Activated CD8-positive, alpha-beta memory T cell treated with anti-CD3 and anti-CD28 coated beads, Interleukin-2, amount 50 U/mL, for 48 hours (primary cell): ENCODE measurements around the gene DLG4.
"Not testable (repeated sequence)": the region's sequence is repeated elsewhere in the genome, so short reads cannot be mapped to it uniquely, and the experiment has no call there.

ENCODE experiments used
- DNase-seq: peaks from one replicate; pipeline ENCODE4 v3.0.0-alpha.2; 2020

Gene DLG4

DNA sequence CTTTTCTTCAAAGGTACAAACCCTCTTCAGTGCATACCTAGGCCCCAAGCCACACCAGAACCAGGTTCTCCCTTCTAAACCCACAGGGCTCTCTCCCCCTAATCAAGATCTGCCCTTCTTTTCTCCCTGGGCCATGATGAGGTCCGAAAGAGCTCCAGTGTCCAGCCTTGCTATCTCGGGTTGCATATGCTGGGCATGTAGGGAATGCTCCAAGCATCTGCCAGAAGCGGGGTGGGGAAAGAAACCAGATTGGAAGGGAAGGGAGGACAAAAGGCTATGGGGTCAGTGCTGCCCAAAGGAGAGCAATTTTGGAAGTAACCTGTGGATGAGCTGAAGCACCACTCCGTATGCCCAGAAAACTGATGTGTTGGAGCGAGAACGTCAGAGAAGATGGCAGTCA, 29.6 kb upstream of the DLG4 start:
- DNase-seq: no peak

DNA sequence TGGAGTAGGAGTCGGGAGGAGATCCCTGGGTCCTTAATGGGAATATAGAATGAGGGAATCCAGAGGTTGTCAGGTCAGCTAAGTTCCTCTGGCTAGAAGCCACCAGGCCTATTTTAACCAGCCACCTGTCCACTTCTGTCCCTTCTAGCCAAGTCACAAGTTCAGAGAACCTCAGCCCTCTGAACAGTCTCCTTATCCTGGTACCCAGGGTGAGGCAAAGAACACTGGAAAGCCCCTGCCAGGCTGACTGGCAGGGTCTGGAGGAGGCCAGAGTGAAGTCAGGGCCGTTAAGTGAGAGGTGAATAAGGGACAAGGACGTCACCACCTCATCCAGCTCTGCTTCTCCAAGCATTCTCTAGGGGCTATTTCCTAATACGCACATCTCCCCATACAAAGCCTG, 29.2 kb upstream of the DLG4 start:
- DNase-seq: no peak

DNA sequence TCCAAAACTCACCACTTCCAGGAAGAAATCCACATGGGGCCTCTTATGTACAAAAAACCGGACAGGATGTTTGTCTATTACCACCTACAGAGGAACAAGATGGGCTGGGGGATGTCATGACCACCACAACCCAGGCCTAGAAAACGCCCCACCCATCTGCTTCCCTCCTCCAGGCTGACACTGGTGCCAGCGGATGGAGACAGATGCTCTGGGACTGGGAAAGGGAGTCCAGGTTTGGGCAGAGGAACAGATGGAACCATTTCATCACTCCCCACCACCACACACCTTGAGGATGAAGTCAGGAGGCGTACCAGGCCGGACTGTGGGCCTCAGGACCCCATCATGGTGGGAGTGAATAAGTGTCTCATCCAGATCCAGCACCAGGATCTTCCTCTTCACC, 27.1 kb upstream of the DLG4 start:
- DNase-seq: no peak

DNA sequence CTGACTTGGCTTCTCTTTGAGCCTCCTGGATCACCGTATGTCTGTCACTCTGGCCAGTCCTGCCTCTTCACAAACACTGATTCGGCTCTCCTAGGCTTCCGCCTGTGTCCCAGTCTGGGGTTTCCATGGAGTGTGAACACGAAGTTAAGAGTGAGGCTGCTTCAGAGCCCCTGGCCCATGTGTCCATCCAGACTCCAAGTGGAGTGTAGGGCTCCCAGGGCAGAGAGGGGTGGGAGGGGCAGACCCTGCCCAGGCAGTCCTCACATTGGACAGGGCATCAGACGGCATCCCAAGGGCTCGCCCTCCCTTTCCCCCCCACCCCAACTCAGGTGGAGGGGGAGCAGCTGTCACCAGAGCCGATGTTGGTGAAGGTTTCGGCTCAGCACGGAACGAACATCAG, 24.2 kb upstream of the DLG4 start:
- not testable (repeated sequence) for DNase-seq

DNA sequence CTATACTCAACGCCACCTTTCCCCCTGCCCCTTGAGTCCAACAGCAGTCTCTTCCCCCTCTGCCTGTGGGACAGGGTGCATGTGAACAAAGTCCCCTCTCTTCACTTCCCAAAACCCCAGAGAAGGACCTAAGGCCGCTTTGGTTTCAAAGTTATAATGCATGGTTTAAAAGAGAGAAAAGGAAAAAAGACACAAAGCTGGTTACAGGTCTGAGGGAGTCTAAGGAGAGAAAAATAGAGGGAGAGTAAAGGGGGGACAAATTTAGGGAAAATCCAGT, 23.8 kb upstream of the DLG4 start:
- DNase-seq: no peak

DNA sequence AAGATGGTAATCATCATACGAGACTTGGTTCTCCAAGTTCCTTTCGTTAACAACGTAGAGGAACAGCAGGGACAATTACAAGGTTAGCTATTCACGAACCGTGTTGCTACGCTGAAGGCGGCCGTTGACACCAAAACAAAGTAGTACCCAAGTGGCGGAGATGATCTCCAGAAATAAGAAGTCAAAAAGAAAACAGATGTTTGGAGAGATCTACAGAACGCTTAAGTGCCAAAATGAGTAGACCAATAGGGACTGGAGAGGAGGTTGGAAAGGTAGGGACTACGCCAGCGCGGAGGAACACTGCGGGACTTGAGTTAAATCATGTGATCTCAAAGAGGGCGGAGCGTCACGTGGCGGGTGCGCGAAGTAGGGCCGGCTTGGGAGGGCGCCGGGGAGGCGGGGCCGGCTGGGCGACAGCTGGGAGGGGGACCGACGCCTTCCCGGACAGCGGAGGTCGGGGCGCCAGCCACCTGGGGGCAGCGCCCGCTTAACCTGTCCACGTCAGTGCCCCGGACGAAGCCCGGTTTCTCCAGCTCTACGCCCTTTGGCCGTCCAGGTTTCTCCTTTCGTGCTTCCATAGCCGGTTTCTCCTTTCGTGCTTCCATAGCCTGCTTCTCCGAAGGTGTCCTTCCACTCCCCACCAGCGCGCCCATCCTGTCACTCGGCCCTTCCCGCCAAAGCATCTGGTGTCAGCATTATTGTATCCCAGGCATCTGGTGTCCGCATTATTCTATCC, 23.2 kb upstream of the DLG4 start:
- DNase-seq: peak; percentile 95

DNA sequence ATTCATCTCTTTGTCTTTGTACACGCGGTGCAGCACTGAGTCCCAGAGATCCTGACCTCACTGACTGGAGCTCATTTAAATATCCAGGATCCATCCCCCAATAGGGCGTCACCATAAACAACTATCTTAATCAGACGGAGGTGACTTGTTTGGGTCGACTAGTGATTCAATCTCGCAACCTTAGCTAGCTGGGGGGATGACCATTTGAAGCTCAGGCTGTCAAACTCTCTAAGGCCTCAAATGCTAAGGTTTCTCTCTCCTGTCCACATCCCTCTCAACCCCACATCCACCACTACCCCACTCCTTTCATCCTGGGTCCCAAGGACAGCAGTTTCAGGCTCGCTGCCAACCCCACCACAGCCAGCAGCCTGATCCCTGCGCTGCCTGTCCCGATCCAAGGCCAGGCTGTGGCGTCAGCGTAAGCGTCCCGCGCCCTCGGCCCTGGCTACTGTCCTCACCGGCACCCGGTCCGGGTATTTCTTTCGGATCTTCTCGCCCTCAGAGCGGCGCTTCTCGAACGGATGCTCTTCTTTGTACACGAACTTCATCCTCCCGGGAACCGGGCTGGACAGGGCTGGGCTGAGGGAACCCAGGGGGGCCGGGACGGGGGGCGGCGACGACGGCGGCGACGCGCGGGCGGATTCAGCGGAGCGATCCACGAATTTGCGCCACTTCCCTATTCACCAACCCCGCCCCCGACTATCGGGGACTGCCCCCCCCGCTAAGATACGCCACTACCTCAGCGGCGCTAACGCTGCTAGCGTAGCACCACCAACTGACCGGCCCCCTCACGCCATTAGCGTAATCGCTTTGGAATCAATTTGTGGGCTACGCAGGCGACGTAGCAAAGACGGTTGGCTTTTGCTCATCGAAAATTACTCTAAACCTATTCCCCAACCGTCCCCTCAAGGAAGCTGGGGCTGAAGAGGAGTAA, 22.4 kb upstream of the DLG4 start, which contains the start of gene GABARAP:
GABARAP (minus strand) TSS at position 667 of the 934 bp plus-strand sequence; CDS start at position 548, 119 bp downstream.
- DNase-seq: peak; percentile 99

DNA sequence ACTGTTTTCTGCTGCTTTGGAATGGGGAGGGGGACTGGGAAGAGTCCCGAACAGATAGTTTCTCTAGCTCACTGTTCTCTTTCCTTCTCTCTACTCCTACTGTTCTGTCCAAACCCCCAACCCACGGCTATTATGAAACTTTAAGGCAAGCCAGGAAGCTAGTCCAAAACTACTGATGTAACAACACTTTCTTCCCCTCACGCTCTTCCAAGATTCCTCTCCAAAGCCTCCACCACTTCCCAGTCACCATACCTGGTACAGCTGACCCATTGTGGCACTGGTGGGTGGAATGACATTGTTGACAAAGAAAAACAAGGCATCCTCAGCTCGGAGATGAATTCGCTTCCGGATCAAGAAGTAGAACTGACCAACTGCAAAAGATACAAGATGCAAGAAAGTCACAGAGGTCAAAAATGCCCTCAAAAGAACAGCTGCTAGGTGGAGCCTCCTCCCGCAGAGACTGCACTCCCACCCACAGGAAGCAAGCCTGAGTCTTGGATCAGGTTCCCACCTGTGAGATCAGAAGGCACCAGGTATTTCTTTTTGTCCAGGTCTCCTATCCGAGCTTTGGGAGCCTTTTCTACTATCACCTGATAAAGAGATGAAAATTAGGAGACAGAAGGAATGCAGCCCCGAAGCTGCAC, 21.6 kb upstream of the DLG4 start:
- DNase-seq: no peak

DNA sequence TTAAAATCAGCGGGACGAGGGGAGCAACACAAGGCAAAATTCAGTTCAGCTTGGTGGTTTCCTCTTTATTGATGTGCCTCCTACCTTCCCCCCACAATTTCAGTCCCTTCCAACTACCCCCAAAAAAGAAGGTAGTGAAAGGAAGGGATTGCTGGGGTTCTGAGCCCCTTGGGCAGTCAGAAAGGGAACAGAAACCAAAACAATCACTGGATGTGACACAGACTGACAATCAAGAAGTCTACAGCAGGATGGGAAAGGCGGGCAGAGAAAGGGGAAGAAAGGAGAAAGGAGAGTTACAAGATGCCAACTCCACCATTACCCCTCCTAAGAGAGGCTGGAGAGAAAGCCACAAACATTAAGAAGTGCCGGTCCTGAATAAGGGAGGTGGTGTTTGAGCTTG, 20.7 kb upstream of the DLG4 start:
- no peak for DNase-seq

DNA sequence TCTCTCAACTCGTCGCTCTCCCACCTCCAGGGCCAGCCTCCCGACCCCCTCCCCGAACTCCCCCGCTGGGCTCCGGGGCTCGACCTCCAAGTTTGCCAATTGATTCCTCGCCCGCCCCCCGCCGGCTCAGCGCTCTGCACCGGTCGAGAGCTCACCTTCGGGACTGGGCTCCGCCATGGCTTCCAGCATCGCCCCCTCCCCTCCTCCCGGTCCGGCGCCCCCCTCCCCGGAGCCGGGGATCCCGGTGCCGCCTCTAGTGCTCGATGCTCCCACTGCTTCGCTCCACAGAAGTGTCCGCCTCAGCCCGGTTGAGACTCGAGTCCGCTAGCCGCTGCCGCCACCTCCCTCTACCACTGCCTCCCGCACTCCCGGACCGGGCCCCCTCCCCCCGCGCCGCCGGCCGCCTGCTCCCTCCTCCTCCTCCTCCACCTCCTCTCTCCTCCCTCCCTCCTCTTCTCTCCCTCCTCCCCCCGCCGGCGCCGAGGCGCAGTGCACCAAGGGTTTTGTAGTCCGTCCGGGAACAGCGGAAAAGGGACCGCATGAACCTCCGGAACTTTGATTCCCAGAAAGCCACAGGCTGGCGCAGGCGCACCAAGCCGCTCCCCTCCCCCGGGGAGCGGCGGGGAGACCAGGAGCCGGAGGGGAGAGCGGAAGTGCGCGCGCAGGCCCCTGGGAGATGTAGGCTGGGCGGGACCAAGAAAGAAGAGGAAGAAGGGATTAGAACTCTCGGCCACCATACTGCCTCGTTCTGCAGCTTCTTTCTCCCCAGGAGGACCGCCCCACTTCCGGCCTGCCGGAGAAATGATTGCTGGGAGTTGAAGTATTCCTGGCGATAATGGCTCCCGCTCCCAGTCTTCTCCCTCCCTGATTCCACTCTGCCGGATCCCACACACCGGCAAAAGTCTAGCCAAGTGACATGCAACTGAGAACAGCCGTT, 19.7 kb upstream of the DLG4 start, which contains the start of gene PHF23:
PHF23 (minus strand) TSS at position 367 of the 937 bp plus-strand sequence; CDS start at position 189, 178 bp downstream.
- peak; percentile 98 for DNase-seq

DNA sequence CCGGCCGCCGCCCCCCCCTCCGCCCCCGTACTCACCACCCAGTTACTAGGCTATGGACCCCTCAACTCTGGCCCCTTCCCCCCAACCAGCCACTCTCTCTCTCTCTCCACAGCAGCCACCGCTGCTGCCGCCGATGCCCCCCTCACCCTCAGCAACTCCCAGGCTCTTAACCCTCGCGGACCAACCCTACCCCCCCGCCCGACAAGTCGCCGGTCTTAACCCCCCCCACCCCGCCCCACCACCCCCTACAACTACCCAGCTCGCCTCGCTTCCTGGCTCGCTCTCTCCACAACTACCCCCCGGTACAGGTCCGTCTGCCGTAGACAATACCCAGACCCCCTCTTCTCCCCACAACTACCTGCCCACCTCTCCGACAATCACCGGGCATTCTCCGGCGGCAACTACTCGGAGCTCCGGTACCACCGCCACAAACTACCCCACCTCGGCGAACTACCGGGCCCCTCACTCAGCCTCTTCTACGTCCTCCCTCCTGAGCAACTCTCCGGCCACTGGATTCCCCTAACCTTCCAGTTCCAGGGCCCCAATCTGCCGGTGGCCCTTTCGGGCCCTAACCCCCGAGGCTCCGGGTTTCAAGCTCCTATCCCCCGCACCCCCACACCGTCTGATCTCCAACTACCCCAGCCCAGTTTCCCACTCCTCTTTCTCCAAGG, 18.9 kb upstream of the DLG4 start:
- no peak for DNase-seq

DNA sequence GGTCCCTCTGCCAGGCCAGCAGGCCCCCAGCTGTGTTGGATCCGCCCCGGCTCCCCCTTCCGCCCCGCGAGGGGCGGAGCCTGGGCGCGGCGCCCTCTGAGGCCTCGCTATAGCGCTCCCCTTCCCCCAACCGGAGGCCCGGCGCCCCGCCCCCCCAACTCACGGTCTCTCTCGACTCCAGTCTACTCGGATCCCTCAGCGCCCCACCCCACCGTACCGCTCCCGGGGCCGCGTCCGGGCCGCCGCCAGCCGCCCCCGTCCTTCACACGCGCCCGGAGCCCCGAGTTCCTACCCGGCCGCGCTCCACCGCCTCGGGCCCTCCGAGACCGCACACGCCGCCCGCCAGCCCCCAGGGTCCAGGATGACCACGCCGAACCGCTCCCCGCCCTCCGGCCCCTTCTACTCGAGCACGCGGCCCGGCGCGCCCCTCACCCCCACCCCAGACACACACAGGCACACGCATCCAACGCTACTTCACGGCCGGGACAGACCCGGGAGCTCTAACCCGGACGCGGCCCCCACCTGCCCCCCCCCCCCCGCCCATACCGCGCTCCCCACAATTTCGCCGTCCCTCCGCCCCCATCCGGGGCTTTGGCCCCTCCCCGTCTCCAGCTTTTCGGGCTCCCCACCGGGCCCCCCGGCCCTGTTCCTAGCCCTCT, 18.3 kb upstream of the DLG4 start:
- peak; percentile 94 for DNase-seq

DNA sequence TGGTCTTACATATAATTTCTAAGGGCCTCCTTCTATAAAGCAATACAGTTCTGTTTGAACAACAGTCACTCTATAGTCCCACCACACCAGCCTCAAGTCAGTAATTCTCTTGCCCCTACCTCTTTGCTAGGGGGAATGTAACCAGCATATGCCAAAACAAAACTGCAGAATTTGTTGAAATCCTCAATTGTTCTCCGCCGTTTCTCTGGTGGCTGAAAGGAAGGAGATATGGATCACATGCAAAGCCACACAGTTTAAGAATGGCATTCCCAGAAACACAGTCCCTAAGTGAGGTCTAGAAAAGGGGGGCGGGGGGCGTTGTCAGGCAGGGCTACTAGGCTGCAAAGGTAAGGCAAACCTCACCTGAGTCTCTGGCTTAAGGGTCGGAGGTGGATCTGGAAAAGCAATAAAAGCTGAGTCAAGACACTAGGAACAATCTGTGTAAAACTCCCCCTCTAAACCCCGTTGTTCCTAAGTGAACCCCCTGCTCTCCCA, 17.7 kb upstream of the DLG4 start:
- no peak for DNase-seq

DNA sequence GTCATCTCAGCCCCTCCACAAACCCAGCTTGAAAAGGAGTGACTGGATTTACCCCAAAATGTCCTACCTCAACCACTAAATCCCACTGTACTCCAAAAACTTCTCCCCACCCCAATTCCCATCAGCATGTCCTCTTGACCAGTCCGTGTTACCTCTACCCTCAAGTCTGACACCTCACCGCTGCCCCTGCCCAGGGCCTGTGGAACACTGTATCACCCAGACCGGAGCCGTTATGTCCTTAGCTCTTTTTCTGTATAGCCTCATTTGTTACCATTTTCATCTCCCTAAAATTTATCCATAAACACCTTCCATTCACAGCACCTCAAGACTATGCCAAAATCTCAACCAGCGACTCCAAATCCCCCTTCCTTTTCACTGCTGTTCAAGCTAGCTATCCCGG, 17.2 kb upstream of the DLG4 start:
- DNase-seq: no peak

DNA sequence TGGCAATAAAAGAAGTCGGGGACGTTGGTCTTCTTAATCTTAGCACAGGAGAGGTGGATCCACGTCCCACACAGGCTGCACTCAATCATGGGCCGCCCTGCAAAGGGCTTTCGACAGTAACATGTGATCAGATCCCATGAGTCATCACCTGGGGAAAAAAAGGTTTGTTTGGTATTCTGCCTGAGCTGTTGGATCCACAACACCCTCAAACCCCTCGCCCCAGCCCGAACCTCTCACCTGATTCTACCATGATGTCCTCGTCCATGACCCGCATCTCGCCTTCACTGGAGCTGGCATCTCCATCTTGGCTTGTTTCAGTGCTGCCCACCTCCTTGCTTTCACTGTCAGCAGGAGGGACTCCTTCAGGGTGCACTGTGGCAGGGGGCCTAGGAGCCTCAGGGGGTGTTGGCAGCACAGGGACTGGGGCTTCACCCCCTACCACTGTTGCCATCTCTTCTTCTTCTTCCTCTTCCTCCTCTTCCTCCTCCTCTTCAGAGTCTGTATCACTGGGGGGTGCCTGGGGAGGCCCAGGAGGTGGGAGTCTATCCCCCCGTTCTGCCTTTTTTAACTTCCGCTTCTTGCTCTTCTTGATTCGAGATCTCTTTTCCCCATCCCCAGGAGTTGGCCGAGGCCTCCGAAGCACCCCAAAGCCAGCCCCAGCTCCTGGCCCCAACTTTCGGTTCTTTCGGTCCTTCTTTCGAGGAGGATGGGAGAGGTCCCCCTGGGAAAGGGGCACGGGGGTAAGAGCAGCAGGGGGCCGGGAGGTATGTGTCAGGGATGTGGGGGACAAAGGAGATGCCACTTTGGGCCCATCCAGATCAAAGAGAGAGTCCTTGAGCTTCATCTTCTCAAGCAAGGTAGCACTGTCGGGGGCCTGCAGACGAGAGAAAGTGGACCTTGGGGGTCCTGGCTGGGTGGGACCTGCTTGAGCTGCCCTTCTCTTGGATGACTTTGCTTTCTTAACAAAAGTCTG, 16.3 kb upstream of the DLG4 start:
- no peak for DNase-seq

DNA sequence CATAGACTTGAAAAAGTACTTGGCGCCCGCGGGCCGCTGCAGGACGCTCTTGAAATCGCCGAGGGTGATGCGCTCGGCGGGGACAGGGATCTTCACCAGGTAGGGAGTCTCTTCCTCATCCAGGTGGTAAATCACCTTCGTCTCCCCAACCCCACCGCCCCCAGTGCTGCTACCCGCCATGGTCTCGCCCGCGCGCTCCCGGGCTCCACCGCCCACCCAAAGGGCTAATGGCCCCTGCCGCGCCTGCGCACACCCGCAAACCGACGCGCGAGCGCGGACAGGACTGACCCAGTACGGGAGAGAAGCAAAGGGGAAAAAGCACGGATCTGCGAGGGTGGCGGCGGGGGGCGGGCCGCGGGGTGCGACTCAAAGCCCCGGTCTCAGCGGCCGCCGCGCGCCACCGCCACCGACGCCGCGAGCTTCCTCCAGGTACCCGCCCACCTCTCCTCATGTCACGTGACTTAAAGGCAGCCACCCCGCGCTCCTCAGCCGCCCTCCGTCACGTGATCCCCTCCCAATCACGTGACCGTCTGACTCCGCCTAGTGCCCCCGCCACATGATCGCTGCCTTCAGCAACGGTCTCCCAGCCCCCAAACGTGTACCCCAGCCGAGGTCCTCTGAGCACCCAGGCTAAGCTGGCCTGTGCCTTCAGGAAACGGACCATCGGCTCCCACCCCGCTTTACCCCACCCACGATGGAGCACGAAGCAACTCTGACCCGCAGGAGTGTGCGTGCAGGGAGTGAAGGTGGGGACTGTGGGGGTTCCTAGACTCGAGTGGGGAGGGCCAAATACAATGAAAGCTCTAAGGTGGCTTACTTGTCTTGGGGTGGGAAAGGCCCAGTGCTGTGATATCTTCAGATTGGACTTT, 14.7 kb upstream of the DLG4 start, which contains the start of gene DVL2:
DVL2 (minus strand) TSS at position 435 of the 869 bp plus-strand sequence; CDS start at position 180, 255 bp downstream.
- peak; percentile 95 for DNase-seq

DNA sequence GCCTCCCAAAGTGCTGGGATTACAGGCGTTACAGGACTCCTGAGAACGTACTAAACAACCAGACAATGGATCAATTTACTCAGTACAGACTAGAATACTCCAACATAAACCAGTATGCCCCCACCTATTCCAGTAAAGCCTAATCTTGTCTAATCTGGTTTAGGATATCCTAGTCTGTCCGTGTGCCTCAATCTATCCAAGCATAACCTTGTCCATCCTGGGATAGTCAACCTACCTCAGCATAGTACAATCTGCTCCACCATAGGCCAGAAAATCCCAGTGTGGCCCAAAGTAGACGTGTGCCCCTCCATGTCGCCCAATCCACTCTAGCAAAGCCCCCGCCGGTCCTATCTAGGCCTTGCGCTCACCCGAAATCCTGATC, 14.1 kb upstream of the DLG4 start:
- DNase-seq: no peak

DNA sequence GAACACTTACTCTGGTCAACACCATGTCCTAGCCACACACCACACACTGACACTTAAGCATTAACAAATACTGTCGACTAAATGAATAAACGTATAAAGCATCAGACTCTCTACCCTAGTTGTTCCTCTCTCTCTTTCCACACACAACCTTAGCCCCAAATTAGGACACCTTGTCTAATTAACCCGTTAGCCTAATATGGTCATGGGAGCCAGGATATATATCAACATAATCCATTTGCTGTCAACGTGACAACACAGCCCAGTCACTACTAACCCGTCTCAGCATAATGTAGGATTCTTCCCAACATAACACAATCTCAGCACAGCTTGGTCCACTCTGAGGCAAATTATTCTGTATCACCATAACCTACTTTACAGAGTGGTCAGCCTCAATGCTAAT, 12.5 kb upstream of the DLG4 start:
- DNase-seq: no peak

DNA sequence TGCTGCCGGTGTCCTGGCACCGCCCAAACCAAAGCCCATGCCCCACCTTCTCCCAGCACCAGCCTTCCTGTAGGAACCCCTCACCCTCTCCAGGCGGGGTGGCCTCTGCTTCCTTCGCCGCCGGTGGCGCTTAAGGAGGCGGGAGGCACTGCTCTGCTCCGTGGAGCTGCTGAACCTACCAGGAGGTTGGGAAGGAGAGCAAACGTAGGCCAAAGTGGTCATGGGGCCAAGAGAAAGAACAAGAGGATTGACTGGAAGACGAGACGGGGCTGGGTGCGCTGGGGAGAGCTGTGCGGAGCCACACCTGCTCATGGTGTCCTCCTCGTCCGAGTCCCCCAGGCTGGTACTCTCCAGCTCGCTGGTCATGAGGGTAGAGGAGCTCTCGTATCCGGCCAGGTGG, 9.9 kb upstream of the DLG4 start:
- no peak for DNase-seq
